CD4-positive, alpha-beta T cell treated with Interleukin-6 at 100 ng/mL for 8 hours (primary cell): ENCODE measurements around the gene SHISA2.

ENCODE experiments used
- DNase-seq: peaks from one replicate; pipeline ENCODE4 v3.0.0-alpha.2; 2020; ENCODE audit warnings: mixed read lengths, low spot score

SHISA2 gene

DNA sequence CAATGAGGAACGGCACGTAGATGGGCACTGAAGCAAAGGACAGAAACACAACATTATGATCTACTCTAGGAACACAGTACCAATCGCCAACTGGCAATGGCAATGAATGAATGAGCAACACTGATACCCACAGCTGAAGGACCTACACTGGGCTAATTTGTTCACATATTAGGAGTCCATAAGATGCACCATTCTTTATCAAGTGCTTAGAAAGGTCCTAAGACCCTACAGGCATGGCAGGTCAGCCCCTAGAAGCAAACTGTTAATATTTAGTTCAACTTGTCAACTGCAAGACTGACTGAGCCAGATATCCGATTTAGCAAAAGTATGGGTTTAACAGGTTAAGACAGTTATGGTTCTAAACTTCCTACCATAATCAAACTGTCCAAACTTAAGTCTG, 4.8 kb downstream of the SHISA2 start:
- no peak for DNase-seq

DNA sequence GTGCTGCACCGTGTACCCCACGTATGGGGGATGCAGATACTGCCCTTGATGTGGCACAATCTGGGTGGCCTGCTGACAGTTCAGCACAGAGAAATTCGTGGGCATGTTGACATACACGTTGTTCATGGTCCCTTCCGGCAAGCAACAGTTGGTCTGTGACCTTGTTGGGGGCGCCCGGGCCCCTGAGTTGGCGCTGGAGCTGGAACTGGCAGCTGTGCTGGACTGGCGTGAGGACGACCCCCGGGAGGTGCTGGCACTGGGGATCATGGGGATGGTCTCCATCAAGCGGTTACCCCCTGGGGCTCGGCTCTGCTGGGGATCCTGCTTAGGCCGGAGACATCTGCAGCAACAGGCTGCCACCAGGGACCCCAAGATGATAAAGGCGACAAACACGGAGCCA, 5.2 kb downstream of the SHISA2 start:
- DNase-seq = no peak

DNA sequence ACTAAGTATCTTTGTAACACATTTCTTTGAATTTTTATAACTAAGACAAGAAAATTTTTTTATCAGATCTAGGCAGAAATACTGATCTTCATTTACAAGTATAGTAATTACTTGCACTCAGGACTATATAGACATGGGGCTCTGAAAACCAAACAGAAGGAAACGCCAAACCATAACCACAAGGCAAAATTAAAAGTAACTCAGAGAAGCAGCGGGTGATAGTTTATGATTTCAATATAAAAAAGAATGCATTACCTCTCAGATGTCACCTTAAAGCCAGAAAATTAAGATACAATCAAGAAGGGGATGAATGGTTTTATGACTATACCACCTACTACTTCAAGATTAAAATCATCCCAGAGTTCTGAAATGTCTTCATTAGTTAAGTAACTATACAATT, 6.7 kb downstream of the SHISA2 start:
- DNase-seq = no peak

DNA sequence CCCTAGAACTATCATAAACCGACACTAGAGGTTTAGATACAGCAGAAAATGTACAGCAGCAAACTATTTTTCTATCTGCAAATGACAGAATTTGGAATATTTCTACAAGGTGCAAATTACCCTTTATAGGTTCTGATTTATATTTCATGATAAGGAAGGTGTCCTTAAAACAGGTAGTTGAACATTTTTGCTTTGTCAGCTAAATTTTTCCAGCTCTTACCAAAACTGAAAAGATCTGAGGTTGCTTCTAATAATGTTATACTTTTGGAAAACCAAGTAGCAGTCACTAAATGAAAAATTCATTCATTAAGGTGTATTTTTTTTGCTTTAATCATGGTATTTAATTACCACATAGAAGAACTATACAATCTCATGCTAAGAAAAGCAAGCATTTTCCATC, 9.0 kb downstream of the SHISA2 start:
- no peak for DNase-seq

DNA sequence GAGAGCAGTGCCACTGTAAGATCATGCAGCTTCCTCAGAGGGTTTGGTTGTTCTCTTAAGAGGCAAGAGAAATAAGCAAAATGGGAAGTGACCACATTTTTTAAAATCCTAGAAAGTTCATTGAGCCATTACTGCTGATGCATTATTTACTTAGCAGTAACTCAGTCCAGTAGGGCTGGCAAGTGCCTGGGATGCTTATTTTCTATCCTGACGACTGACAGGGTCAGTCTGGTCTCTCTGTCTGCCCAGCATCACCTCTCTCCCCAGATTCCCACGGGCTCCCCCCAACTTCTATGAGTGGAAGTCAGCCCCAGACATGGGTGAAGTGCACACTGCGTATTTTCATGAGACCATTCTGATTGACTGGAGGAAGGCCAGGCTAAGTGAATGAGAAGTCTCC, 10.4 kb downstream of the SHISA2 start:
- no peak for DNase-seq

DNA sequence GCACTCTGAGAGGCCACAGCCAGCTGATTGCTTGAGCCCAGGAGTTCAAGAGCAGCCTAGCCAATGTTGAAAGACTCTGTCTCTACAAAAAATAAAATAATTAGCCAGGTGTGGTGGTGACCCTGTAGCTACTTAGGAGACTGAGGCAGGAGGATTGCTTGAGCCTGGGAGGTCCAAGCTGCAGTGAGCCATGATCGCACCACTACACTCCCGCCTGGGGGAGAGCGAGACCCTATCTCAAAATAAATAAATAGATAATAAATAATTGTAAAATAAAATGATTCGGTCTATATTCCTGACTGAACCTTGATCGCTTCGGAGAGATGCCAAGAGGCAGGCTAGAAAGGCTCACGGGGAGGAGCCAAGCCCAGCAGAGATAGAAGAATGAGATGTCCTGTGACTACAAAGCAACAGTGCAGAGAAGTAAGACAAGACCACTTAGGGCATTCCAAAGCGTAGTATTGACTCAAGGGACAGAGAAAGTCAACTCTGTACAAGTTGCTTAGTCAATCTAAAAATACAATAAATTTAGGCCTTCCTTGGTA, 12.8 kb downstream of the SHISA2 start:
- DNase-seq = no peak

DNA sequence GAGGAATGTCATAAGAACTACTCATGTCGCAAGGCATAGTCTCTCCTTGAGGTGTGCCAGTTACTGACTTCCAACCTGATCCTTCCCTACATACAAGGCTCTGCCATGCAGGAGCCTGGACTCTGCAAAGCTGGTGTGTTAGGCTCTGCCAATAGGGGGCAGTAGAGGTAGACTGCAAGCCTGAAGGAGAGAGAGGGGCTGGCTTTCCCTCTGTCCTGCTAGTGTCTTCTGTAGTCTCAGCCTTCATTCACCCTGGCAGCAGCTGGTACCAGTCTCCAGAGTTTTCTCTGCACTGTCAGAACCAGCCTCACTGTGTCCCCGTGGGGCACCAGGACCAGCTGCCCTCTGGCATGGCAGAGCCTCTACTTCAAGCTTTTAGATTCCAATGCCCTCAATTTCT, 14.5 kb downstream of the SHISA2 start:
- DNase-seq = no peak

DNA sequence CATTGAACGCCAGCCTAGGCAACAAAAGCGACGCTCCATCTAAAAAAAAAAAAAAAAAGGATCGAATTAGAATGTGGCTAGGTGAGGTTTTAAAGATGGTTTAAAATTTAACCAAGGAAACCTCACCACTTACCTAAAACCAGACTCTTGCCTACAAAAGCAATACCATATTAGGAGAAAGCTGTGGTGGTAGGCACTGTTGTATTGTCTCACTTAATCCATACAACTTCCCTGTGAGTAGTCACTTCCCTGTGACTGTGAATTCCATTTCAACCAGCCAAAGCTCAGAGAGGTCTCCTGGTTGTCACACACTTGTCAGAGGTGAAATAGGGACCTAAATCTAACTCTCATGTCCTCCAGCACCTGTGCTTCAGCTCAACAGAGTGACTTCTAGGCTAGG, 15.4 kb downstream of the SHISA2 start:
- DNase-seq = no peak

DNA sequence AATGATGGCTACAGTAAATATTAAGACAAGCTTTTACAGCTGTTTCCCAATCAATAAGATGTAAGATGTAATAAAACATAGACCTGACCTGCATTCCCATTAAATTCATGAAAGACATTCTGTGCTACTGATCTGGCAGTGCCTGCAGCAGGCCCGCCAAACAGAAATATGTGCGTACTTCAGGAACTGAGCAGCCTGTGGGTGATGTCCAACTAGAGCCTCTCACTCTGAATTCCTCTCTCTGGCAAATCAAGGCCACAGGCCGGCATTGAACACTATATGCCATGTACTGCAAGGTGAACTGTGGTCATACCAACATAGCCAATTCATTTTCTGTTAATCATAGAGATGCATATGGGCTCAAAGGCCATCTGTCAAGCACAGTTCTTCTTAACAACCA, 17.8 kb downstream of the SHISA2 start:
- DNase-seq = no peak

DNA sequence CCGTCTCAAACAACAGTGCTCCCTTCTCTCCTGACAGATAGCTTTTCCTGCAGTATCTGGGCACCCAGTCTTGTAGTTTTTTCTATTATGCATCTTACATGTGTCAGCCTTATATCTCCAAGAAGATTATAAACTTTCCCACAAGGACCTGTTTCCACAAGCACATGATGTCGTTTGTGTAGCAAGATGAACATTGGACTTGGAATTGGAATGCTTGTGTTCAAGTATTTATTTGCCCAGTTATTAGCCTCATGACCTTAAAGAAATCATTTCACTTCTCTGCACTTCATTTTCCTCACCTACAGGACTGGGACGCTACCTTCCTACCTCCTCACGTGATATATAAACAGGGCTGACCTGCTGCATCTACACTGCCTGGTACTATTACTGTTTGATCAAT, 21.5 kb downstream of the SHISA2 start:
- DNase-seq = no peak

DNA sequence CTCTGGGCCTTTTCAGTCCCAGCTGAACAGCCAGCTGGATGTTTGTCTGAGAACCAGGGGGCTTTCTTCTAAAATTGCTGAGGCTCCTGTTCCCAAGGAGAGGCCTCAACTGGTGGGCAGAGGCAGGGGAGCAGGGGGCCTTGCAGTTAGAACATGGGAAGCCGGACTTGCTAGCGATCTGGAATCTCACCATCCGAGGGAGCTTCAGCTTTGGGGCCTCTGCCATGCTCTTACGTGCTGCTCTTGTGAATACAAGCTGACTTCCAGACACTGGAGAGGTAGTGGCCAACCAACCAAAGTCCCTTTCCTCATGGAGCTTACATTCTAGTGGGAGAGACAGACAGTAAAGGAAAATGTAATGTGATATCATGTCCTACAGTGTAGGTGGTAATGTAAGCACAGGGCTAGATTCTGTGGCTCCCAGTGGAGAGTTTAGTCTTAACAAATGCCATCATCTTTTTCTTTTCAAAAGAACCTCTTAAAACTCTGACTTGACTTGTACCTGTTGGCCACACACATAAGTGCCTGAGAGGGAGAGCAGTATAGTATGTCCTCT, 22.2 kb downstream of the SHISA2 start:
- no peak for DNase-seq

DNA sequence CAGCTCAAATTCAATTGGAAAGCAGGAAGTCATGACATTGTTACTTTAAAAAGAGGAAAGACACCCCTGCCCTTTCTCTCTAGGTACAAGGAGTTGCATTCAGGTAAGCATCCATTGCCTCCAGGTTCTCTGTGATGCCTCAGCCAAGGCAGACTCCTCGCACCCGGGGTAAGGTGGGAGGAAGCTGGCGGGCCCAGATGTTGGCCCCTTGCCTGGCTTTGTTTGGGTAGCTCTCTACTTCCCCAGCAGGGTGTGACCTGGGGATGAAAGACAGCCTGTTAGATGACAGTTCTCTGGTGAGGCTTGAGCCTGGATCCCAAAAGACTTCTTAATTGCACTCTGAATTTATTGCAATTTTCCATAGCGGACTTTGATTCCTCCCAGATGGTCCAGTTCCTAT, 25.6 kb downstream of the SHISA2 start:
- DNase-seq = no peak

DNA sequence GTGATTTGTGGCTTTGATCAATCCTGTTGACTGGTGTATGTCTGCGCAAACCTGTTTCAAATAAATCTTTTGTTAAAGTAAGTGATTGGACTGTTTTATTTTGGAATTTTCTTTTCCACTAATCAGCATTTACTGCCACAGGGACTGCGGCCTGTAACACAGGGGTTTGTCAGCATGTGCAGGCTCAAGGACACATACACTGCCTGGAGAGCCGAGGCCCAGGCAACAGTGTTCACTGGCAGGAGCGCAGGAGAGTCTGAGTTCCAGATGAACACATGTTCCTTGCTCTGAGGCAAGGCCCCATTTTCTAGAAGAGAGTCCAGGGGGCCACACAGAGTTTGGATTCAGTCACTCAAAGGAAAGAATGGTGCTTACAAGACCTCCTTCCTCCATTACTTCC, 26.0 kb downstream of the SHISA2 start:
- no peak for DNase-seq

DNA sequence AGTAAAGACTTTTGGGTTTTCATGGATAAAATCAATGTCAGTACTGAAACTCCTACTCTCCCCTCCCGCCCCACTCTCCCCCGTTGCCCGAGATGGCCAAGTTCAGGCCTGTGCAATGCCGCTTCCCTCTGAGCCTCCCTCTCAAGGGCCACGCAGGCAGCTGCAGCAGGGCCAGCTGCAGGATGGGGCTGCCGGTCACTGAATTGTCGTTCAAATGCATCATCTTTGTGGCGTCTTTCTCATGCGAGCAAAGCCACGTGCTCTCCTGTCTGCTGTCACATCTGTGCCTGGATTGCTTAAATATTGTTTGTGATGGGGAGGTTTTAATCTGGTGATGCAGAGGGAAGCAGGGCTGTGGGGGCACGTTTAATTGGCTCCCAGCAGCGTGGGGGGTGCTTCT, 26.6 kb downstream of the SHISA2 start:
- no peak for DNase-seq

DNA sequence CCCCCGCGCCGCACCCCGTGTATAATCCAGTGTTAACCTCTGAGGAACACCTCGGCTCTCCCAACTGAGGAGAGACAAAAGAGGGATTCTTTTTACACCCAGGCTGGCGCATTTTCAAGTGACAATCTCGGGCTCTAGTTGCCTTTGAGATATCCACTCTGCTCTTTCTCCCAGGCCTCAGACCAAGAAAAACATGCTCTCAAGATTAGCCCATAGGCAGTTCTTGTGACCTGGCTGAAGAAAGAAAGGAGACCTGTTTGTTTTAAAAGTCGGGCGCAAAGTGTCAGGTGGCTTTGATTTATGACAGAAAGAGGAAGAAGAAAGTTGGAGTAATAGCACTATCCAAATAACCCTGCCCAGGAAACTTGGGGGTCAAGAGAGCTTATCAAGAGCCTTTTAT, 27.3 kb downstream of the SHISA2 start:
- no peak for DNase-seq

DNA sequence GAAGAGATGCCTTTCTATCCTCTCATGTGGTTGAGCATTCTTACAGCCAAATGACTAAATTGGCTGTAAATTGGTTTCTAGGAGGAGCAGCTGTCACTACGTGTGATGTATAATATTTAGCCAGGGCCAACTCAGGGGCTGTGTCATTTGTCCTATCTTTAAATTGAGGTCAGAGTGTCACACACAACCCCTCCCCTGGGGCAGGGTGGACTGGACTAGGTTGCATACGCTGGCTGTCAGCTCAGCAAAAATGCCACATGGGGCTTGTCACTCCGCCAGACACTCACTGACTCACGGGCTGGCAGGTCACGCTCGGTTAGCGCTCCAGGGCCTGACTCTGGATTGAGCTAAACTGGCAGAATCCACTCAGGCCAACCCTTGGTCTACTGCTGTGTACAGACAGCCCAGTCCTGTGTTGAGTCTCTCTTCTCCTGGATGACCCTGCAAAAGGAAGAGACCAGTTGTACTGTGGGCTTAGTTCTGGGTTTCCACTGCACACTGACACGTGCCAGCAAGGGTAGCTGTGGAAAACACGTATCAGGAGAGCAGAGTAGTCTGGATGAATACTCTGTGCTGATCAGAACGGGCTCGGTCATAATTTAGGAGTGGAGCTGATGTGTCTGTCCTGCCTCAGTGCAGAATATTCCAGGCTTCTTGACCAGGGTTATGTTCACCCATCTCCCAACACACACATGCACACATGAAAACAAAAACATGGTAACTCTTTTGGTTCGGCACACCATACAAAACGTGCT, 29.1 kb downstream of the SHISA2 start:
- no peak for DNase-seq

DNA sequence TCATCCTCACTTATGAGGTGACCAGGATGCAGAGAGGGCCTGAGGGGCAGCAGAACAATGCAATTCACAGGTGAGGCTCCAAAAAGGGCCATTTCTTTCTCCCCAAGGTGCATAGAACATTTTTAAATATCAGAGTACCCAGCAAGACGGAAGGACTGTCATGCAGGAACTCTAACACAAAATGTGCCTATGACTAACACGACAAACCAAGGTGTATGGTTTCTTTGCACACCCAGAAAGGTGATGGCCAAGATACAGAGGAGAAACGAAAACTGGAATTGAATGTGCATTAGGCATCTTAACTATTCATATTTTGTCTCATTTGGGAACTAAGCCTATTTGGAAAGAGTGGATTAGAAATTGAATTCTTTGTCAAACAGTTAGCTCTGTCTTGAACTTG, 29.9 kb downstream of the SHISA2 start:
- no peak for DNase-seq

DNA sequence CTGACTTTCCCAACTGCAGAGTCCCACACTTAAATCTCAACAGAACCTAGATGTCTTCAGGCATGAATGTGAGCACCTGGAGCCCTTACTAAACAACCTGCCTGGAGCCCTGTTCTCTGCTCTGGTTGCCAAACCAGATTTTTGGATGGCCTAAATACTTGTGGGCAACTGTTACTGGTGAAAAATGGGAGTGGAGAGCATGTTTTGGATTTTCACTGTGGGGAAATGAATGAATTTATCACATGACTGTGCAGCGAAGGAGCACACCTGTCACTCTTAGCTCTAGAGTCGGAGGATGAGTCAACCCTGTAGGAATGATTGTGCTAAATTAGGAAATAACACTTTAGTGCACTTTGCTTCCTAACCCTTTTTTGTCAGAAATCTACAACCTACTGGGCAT, 30.3 kb downstream of the SHISA2 start:
- no peak for DNase-seq

DNA sequence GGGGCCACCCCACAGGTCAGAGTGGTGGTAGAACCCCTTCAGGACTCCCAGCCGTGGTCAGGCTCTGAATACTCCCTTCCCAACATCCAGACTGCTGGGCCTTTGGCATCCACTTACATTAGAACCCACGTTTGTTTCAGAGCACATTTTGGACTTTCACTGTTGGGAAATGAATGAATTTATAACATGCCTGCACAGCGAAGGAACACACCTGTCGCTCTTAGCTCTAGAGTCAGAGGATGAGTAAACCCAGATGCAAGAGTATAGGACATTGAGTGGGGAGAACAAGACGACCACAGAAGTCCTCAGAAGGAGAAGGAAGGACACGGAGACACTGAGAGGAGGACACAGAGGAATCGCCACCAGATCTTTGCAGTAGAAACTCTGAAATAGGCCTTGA, 30.9 kb downstream of the SHISA2 start:
- no peak for DNase-seq

DNA sequence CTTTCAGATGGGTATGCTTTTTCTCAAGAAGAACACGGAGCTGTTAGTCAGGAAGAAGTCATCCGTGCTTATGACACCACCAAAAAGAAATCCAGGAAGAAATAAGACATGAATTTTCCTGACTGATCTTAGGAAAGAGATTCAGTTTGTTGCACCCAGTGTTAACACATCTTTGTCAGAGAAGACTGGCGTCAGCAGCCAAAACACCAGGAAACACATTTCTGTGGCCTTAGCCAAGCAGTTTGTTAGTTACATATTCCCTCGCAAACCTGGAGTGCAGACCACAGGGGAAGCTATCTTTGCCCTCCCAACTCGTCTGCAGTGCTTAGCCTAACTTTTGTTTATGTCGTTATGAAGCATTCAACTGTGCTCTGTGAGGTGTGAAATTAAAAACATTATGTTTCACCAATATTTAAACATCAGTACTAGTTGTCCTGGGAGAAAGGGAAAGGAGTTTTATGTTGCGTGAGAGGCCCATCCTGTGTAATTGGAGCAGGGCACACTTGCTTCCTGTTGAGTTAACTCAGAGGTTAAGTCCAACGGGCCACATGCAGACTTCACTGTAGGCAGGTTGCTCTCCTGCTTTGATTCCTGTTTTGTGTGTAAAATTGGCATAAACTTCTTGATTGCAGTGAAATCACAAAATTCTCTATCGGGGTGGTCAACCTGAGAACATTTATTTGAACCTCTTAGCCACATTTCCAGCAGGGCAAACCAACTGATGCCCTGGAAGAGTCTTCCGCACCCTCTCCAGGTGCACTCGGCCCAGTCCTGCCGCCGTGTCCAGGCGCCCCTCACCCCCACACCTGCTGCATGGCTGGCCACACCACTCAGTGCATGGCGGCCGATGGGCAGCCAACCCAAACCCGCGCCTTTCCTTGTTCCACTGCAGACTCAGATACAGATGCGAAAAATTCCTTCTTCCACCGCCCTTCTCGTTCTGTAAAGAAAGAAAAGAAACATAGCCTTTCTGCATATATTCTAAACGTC, 31.6 kb downstream of the SHISA2 start:
- no peak for DNase-seq

DNA sequence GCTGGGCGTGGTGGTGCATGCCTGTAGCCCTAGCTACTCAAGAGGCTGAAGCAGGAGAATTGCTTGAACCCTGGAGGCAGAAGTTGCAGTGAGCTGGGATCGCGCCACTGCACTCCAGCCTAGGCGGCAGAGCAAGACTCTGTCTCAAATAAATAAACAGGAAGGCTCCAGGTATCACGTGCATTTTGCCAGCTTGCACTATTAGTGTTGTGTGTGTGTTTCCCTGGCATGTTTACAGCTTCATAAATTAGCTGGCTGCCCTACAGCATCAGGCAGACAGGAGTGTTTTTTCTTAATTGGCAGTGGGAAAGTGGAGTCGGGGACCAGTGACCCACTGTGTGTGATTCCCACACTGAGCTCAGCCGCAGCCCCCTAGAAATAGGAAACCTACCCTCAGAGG, 32.6 kb downstream of the SHISA2 start:
- DNase-seq = no peak

DNA sequence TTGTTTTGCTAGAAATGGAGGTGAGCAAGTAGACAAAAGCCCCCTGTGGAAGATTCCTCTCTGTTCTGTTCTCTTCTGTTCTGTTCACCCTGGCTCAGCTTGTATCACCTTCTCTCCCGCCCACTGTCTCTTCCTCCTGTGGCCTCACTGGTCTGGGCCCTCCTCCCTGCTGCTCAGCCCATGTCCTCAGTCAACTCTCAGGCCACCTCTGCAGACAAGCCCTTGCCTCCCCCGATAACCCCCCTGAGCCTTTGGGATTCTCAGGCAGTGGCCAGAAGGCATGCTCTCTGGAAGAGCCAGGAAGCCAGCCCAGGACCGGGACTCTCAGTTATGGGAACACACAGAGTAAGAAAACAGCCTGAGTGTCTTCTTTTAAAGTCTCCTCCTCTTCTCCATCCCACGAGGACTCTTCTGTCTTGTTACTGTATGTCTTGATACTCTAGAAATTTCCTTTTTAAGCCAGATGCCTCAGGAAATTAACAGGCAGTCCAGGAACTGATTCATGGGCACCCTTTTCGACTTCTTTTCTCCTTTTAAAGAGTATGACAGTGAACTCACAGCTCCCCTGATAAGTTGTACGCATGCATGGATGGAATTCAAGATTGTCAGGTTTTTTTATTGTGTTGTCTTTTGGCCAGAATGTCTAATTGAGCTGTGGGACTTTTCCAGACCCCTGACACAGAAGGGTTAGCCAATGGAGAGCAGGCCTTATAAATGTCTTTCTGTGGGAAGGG, 33.7 kb downstream of the SHISA2 start:
- DNase-seq = no peak
